Measurements from ENCODE around the gene DLX3. TPM values are rescaled to one million over a fixed set of nuclear protein-coding genes. Genes with fewer than 3 reads are reported as not detected.

The DLX3 gene
- polyA plus RNA-seq, 2 of the 4 experiments (the other 2 are of a cell fraction): 0.17 TPM; not detected in 1

GRCh38 chr17:50035945-50036344 lies 40.9 kb upstream of the DLX3 start:
- Histone ChIP-seq H3K27ac (peak overlapping the region; percentile 82 to 88), H3K9me3 (no peaks in the 10 kb centered on the region), H3K4me2 (peak overlapping the region; percentile 67), H3K4me3 (no peak overlapping the region), H3K4me1 (peaks cover 43% of the 10 kb centered on the region)
- no peak for TF ChIP-seq NPAS2 (CRISPR knock-in tag; IDR thresholded peaks at IDR 0.05; ENCODE audit: borderline replicate concordance)
- no peak for TF ChIP-seq REST (IDR thresholded peaks at IDR 0.05)
- TF ChIP-seq USF2 (IDR thresholded peaks at IDR 0.05): no peak
- no peak for TF ChIP-seq NR3C1 (IDR thresholded peaks at IDR 0.05)
- no peak for TF ChIP-seq ELK1 (IDR thresholded peaks at IDR 0.05; ENCODE audit: low read depth, low read length)
- TF ChIP-seq JUNB (IDR thresholded peaks at IDR 0.05): no peak
- no peak for TF ChIP-seq JUN (IDR thresholded peaks at IDR 0.05)
- no peak for TF ChIP-seq E2F6 (IDR thresholded peaks at IDR 0.05; ENCODE audit: borderline replicate concordance, low read depth)
- TF ChIP-seq RCOR1 (IDR thresholded peaks at IDR 0.05; ENCODE audit: low read depth, low read length): no peak
- no peak for TF ChIP-seq HMGXB4 (CRISPR knock-in tag; IDR thresholded peaks at IDR 0.05; ENCODE audit: borderline replicate concordance)
- FAIRE-seq: no peak
- ATAC-seq: peak; percentile 4 to 5; a peak in 3 of 6 replicates
- ChIA-PET POLR2A (interaction anchor here (1.3 to 3.0 kb wide), 2 partner anchors 8 to 20 kb away, joined by 3 to 13 read pairs; partner anchors contain the start of gene ITGA3), CTCF (interaction anchor here (0.7 to 7.0 kb wide), 7 partner anchors 8 to 58 kb away, joined by 4 to 92 read pairs (median 11); partner anchors contain the start of gene ITGA3)
- no peak for DNase-seq (ENCODE audit: low read depth in 1 of 2, low spot score in 1 of 2)
- no CpG with 5 or more reads among the region's 1 CpG for WGBS (ENCODE audit: missing lambda C conversion rate)

GRCh38 chr17:50035421-50035879 lies 40.4 kb upstream of the DLX3 start:
- H3K27ac ChIP-seq: peak overlapping the region; percentile 82 to 88
- H3K9me3 ChIP-seq: no peaks in the 10 kb centered on the region
- DNase-seq (ENCODE audit: low read depth in 1 of 2, low spot score in 1 of 2) (no peak), FAIRE-seq (no peak), ATAC-seq (peak; percentile 18 to 45; a peak in 4 of 6 replicates)
- peaks cover 43% of the 10 kb centered on the region for H3K4me1 ChIP-seq
- TF ChIP-seq REST (IDR thresholded peaks at IDR 0.05) (no peak), HOXA7 (CRISPR knock-in tag; IDR thresholded peaks at IDR 0.05) (no peak), POLR2AphosphoS2 (conservative IDR thresholded peaks at IDR 0.05; ENCODE audit: low read length) (no peak), CBX2 (IDR thresholded peaks at IDR 0.05; ENCODE audit: borderline replicate concordance, low read depth) (no peak), CEBPB (IDR thresholded peaks at IDR 0.05) (peak; percentile 40 to 69; a peak in 2 of 4 replicates)
- 76% methylated on average over 5 of the region's 5 CpGs for WGBS (ENCODE audit: missing lambda C conversion rate)
- H3K4me2 ChIP-seq: peak overlapping the region; percentile 67
- CTCF ChIA-PET: interaction anchor here (1.1 to 7.0 kb wide), 10 partner anchors 7 to 165 kb away, joined by 3 to 92 read pairs (median 6); partner anchors contain the start of gene ITGA3
- POLR2A ChIA-PET: interaction anchor here (1.3 to 3.0 kb wide), 2 partner anchors 8 to 21 kb away, joined by 3 to 13 read pairs; partner anchors contain the start of gene ITGA3
- no peak overlapping the region for H3K4me3 ChIP-seq

Measured in A549 (cell line).